HG03175 (cell line): ENCODE measurements around the gene ABCC3.
"Not testable (repeated sequence)": the region's sequence is repeated elsewhere in the genome, so short reads cannot be mapped to it uniquely, and the experiment has no call there.

ENCODE experiments used
- ATAC-seq: cut with Tn5 transposase; IDR thresholded peaks from one replicate; pipeline ENCODE4 v1.9.1; 2021; ENCODE audit warnings: mild to moderate bottlenecking, moderate library complexity; ENCODE audit not compliant: unreplicated experiment

ABCC3 gene

DNA sequence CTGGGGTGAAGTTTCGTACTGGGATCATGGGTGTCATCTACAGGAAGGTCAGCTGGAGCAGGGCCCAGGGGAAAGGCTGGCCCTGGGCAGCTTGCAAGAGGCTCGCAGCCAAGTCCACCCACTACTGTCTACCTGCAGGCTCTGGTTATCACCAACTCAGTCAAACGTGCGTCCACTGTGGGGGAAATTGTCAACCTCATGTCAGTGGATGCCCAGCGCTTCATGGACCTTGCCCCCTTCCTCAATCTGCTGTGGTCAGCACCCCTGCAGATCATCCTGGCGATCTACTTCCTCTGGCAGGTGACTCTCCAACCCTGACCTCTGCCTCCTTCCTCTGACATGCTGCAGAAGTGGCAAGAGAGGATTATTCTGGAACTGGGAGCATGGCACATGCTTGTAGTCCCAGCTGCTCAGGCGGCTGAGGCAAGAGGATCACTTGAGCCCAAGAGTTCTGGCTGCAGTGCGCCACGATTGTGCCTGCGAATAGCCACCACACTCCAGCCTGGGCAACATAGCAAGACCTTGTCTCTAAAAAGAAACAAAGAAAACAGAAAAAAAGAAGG, 29.2 kb downstream of the ABCC3 start:
- no peak for ATAC-seq

GRCh38 chr17:50664788-50665458, 30.2 kb downstream of the ABCC3 start:
- ATAC-seq, result no peak

DNA sequence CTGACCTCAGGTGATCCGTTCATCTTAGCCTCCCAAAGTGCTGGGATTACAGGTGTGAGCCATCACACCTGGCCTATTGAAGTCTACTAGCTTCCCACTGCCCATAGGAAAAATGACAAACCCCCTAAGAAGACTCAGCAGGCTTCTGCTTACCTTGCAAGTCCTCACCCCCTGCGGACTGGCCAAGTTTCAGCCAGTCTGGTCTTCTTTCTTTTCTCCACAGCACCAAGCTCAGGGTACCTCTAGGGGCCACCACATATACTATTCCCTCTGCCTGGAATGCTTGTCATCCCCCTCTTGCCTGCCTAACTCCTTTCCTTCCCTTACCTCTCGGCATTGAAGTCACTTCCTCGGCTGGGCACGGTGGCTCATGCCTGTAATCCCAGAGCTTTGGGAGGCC, 31.2 kb downstream of the ABCC3 start:
- ATAC-seq, result no peak

DNA sequence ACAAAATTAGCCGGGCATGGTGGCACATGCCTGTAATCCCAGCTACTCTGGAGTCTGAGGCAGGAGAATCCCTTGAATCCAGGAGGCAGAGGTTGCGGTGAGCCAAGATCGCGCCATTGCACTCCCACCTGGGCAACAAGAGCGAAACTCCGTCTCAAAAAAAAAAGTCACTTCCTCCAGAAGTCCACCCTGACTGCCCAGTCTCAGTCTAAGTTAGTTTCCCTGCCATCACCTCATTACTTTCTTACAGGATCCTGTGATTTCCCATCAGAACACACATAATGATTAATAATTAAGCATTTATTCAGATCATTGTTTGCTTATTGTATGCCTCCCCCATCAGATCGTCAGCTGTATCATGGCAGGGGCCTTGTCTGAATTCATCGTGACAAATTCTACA, 31.6 kb downstream of the ABCC3 start:
- ATAC-seq, result no peak

DNA sequence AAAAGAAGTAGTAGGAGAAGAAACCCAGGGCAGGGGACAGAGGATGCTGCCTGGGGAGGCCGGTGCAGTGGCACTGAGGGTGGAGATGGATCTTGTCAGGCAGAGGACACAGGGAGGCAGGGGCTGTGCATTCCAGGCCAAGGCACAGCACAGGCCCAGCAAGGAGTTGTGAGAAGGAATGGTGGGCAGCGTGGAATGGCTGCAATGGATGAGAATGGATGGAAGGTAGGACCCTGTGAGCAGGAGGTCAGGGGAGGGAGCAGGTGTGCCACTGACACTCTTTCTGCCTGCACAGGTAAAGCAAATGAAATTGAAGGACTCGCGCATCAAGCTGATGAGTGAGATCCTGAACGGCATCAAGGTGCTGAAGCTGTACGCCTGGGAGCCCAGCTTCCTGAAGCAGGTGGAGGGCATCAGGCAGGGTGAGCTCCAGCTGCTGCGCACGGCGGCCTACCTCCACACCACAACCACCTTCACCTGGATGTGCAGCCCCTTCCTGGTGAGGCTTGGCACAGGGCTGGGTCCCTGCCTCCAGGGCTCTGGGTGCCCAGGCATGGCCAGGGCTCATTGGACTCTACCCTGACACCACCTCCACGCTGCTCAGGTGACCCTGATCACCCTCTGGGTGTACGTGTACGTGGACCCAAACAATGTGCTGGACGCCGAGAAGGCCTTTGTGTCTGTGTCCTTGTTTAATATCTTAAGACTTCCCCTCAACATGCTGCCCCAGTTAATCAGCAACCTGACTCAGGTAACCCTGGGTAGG, 32.8 kb downstream of the ABCC3 start:
- no peak for ATAC-seq

DNA sequence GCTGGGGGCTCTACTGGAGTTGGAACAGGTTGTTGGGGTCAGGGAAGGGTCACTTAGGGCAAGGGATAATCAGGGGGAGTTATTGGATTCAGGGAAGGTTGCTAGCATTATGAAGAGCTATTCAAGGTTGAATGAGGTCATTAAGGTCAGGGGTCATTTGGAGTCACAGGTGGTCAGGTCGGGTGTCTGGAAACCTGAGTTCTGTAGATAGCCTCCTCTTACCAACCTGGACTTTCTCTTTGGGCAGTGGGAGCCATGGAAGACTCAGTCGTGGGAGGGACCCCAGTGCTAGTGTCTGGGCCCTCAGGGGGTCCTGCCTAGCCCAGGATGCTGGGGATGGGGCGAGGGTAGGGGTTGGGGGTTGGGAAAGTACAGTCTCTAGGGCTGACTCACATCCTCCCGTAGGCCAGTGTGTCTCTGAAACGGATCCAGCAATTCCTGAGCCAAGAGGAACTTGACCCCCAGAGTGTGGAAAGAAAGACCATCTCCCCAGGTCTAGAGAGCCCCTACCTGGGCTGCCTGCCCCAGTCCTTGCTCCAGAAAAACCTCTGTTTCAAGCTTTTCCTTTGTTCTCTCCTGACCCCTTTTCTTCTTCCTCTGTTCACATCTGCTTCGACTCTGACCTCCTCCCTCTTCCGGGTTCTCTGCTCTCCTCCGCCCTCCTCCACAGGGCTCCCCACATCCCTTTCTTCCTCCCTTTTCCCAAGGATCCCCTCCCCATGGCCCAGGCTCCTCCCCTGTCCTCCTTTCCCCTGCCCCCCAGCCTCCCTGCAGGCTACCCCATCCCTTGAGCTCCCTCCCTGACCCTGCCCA, 33.5 kb downstream of the ABCC3 start:
- ATAC-seq, result no peak

DNA sequence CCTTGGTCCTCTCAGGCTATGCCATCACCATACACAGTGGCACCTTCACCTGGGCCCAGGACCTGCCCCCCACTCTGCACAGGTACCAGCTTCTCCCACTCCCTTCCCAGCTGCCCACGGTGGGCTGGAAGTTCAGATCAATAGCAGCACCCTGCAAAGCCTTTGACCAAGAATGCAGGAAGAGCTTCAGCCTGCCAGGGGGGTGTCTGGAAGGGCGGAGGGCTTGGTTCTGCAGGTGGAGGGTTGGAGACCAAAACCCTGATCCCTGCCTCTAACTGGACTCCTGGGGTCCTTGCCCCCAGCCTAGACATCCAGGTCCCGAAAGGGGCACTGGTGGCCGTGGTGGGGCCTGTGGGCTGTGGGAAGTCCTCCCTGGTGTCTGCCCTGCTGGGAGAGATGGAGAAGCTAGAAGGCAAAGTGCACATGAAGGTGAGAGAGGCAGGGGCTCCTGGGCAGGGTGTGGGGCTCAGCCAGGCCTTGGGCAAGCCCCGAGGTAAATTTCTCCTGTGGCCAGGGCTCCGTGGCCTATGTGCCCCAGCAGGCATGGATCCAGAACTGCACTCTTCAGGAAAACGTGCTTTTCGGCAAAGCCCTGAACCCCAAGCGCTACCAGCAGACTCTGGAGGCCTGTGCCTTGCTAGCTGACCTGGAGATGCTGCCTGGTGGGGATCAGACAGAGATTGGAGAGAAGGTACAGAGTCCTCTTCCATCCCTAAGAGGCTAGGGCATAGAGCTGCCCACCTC, 34.3 kb downstream of the ABCC3 start:
- no peak for ATAC-seq

DNA sequence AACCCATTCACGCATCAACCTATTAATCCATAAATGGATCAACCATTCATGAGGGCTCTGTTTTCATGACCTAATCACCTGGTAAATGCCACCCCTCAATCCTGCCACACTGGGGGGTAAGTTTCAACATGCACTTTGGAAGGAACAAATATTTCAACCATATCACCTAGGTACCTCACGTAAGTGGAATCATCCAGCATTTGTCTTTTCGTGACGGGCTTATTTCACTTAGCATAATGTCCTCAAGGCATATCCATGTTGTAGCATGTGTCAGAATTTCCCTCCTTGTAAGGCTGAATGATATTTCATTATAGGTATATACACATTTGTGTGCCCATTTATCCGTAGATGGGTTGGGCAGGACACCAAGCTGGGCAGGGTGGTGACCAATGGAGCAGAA, 37.4 kb downstream of the ABCC3 start:
- no peak for ATAC-seq

DNA sequence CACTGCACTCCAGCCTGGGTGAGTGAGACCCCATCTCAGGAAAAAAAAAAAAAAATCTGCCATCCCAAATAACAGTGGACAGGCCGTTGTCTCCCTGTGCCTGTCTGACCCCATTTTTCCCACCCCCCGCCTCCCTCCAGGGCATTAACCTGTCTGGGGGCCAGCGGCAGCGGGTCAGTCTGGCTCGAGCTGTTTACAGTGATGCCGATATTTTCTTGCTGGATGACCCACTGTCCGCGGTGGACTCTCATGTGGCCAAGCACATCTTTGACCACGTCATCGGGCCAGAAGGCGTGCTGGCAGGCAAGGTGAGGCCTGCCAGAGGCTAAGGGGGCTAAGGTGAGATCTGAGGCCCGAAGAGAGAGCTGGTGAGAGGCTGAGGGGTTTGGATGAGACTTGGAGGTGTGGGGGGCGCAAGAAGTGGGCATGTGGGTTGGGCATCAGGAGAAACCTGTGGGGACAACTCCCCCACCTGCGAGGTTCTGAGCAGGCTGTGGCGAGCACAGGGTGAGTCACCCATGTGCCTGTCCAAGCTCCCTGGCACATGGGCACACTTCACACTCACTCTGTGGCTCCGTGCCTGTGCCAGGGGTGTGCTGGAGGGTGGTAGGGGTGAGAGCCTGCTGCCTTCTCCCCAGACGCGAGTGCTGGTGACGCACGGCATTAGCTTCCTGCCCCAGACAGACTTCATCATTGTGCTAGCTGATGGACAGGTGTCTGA, 38.3 kb downstream of the ABCC3 start:
- ATAC-seq, result no peak

DNA sequence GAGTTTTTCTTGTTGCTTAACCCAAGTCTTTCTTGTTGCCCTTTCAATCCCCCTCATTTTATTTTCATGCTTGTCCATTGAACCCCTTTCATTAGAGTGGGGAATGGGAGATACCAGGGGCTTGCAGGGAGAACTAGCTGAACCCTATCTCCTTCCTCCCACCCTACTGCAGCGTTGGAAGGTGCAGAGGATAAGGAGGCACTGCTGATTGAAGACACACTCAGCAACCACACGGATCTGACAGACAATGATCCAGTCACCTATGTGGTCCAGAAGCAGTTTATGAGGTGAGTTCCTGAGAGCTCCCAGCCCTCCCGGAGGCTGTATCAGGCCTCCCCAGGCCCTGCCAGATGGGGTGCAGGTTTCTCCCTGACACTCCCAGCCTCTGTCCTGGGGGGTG, 40.5 kb downstream of the ABCC3 start:
- no peak for ATAC-seq

- no peak for ATAC-seq
Measured at GRCh38 chr17:50675627-50676026, 40.9 kb downstream of the ABCC3 start.

GRCh38 chr17:50676065-50676975, 41.6 kb downstream of the ABCC3 start:
- ATAC-seq, result no peak

- no peak for ATAC-seq
Measured at GRCh38 chr17:50677851-50678375, 43.2 kb downstream of the ABCC3 start.

- no peak for ATAC-seq
Measured at GRCh38 chr17:50679008-50679544, 44.4 kb downstream of the ABCC3 start.

GRCh38 chr17:50680126-50680525, 45.4 kb downstream of the ABCC3 start:
- no peak for ATAC-seq

GRCh38 chr17:50680543-50681262, 46.0 kb downstream of the ABCC3 start:
- not testable (repeated sequence) for ATAC-seq

DNA sequence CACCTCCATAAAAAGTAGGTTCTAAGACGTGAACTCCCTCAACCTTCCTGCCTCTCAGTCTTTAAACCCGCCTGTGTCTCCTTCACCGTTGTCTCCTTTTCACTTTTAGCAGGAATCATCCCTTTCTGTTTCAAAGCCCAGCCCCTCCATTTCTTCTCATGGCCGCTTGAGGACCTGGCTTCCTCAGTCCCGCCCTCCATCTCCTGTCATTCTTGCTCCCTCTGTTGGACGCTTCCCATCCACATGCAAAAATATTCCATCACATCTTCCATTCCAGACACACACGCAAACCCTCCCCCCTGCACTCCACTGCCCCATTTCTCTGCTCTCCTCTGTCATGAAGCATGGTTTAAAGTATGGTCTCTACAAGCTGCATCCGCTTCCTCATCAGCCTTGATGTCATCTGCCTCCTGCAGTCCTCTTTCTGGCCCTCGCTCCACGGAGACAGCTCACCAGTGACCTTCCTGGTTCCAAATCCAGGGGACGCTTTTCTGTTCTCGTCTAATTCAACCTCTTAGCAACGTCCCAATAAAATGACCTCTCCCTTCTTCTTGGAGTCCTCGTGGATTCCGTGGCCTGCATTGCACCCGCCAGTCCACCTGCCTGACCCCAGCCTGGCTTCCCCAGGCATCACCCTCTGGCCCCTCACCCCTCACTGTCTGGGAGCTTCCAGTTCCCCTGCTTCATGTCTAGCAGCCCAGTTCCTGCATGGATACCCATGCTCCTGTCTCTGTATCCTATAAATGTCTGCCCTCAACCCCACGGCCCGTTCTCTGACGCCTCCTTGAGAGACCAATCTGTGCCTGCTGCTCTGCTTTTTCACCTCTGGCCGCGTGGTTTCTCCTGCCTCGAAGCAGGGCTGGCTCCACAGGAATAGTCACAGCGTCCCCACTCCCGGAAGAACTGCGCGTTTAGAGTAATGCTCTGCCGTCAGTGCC, 46.9 kb downstream of the ABCC3 start:
- ATAC-seq, result no peak
